H1 (cell line): Measurements from ENCODE around the gene OVCH2. TPM values are rescaled to one million over a fixed set of nuclear protein-coding genes. Genes with fewer than 3 reads are reported as not detected.

Source experiments
- CTCF ChIA-PET: fragments of 300-600 bp; sonication (Branson Sonifier 250); formaldehyde crosslinking; loops from one replicate; lab custom pipeline; 2021; ENCODE audit not compliant: partially characterized antibody; lab: Charles Lee
- POLR2A ChIA-PET: fragments of 300-600 bp; sonication (Branson Sonifier 250); formaldehyde crosslinking; loops from one replicate; lab custom pipeline; 2021; ENCODE audit warnings: inconsistent platforms; ENCODE audit not compliant: partially characterized antibody; lab: Charles Lee
- DNase-seq, 2 experiments: peaks; one replicate each; pipeline versions ENCODE4 v3.0.0 to v3.0.0-alpha.2; 2010 to 2022; ENCODE audit warnings: low spot score in 2 of 2, low read depth in 1 of 2, mixed read lengths in 1 of 2
- FAIRE-seq: peaks from 2 replicates; lab custom pipeline; 2011; peaks lifted over from hg19 to GRCh38; lab: Jason Lieb, UNC
- H2AFZ ChIP-seq: 2 replicates; pipeline ENCODE4 v1.8.1; 2012; ENCODE audit warnings: low read length, inconsistent platforms
- H2AK5ac ChIP-seq: 2 replicates; pipeline ENCODE4 v1.6.1; 2013; ENCODE audit warnings: low read depth, low read length
- H2BK120ac ChIP-seq: replicated peaks from 2 replicates; pipeline ENCODE3; 2013; ENCODE audit warnings: low read depth, low read length, inconsistent platforms
- H2BK12ac ChIP-seq: 2 replicates; pipeline ENCODE4 v1.6.1; 2013; ENCODE audit warnings: low read depth, low read length
- H2BK15ac ChIP-seq: 2 replicates; pipeline ENCODE4 v1.6.1; 2013; ENCODE audit warnings: low read length
- H2BK20ac ChIP-seq: 2 replicates; pipeline ENCODE4 v1.6.1; 2013; ENCODE audit warnings: low read length
- H2BK5ac ChIP-seq: 2 replicates; pipeline ENCODE4 v1.6.1; 2013; ENCODE audit warnings: low read depth, low read length
- H3K14ac ChIP-seq: 2 replicates; pipeline ENCODE4 v1.6.1; 2013; ENCODE audit warnings: inconsistent platforms; ENCODE audit not compliant: insufficient read length
- H3K18ac ChIP-seq: 2 replicates; pipeline ENCODE4 v1.6.1; 2013; ENCODE audit warnings: low read length; ENCODE audit errors: extremely low read depth
- H3K23ac ChIP-seq: 2 replicates; pipeline ENCODE4 v1.6.1; 2013; ENCODE audit warnings: inconsistent platforms; ENCODE audit not compliant: insufficient read length
- H3K23me2 ChIP-seq: 2 replicates; pipeline ENCODE4 v1.6.1; 2013; ENCODE audit warnings: low read depth, low read length
- H3K27ac ChIP-seq: 2 replicates; pipeline ENCODE4 v1.6.1; 2011; ENCODE audit warnings: low read depth, low read length, inconsistent platforms
- H3K27me3 ChIP-seq, 4 experiments: replicated peaks in 1 of 4; 1 replicate in 1 of 4; 2 replicates in 3 of 4; pipeline versions ENCODE4 v1.6.1 to v1.8.1; 2011 to 2013; ENCODE audit warnings: low read length in 3 of 4, mild to moderate bottlenecking in 3 of 4, inconsistent platforms in 2 of 4, mixed read lengths in 2 of 4, moderate library complexity in 1 of 4; ENCODE audit not compliant: control insufficient read depth in 3 of 4, insufficient read depth in 3 of 4; ENCODE audit errors: extremely low read depth in 1 of 4
- H3K36me3 ChIP-seq, 4 experiments: 2 replicates each; pipeline versions ENCODE4 v1.6.1 to v1.8.1; 2011 to 2013; ENCODE audit warnings: mild to moderate bottlenecking in 4 of 4, low read length in 3 of 4, moderate library complexity in 2 of 4, control low read depth in 1 of 4, inconsistent platforms in 1 of 4; ENCODE audit not compliant: insufficient read depth in 4 of 4, control insufficient read depth in 2 of 4
- H3K4ac ChIP-seq: replicated peaks from 2 replicates; pipeline ENCODE3; 2013; ENCODE audit warnings: low read length, low read depth, mixed read lengths, inconsistent platforms; ENCODE audit not compliant: insufficient read length
- H3K4me1 ChIP-seq, 4 experiments: replicated peaks in 1 of 4; 1 replicate in 1 of 4; 2 replicates in 3 of 4; pipeline versions ENCODE4 v1.6.1 to v1.8.1; 2011 to 2013; ENCODE audit warnings: low read length in 3 of 4, inconsistent platforms in 2 of 4, mixed read lengths in 1 of 4; ENCODE audit not compliant: insufficient read depth in 4 of 4, control insufficient read depth in 3 of 4
- H3K4me2 ChIP-seq, 2 experiments: 2 replicates each; pipeline versions ENCODE4 v1.6.1 to v1.8.1; 2011 to 2013; ENCODE audit warnings: low read depth in 2 of 2, low read length in 2 of 2, control low read depth in 1 of 2, inconsistent platforms in 1 of 2, mild to moderate bottlenecking in 1 of 2; ENCODE audit not compliant: insufficient read depth in 1 of 2
- H3K4me3 ChIP-seq, 4 experiments: fragments of 200-600, 300-600 bp in 1 of 4; sonication (generic), shearing (Covaris generic), sonication (Bioruptor Twin) in 1 of 4; 2 replicates each; pipeline versions ENCODE4 v1.5.1 to v1.8.1; 2011 to 2016; ENCODE audit warnings: low read length in 4 of 4, low read depth in 3 of 4, control low read depth in 2 of 4, inconsistent platforms in 2 of 4, mild to moderate bottlenecking in 2 of 4, mixed read lengths in 1 of 4, moderate library complexity in 1 of 4; ENCODE audit not compliant: insufficient read depth in 2 of 4; ENCODE audit errors: extremely low read depth in 1 of 4
- H3K56ac ChIP-seq: replicated peaks from 2 replicates; pipeline ENCODE3; 2013; ENCODE audit warnings: low read depth, mild to moderate bottlenecking, mixed read lengths, low read length, inconsistent platforms; ENCODE audit not compliant: insufficient read length
- H3K79me1 ChIP-seq: 2 replicates; pipeline ENCODE4 v1.6.1; 2013; ENCODE audit warnings: low read depth, low read length, control low read depth
- H3K79me2 ChIP-seq, 2 experiments: 2 replicates each; pipeline versions ENCODE4 v1.6.1 to v1.8.1; 2012 to 2013; ENCODE audit warnings: low read length in 2 of 2, mild to moderate bottlenecking in 2 of 2, inconsistent platforms in 1 of 2; ENCODE audit not compliant: insufficient read depth in 2 of 2, control insufficient read depth in 1 of 2
- H3K9ac ChIP-seq, 4 experiments: replicated peaks in 1 of 4; 1 replicate in 1 of 4; 2 replicates in 3 of 4; pipeline versions ENCODE4 v1.6.1 to v1.8.1; 2011 to 2013; ENCODE audit warnings: low read depth in 3 of 4, low read length in 3 of 4, control low read depth in 2 of 4, mild to moderate bottlenecking in 2 of 4, moderate library complexity in 2 of 4, inconsistent platforms in 1 of 4; ENCODE audit errors: extremely low read depth in 1 of 4
- H3K9me3 ChIP-seq, 2 experiments: 2 replicates each; pipeline versions ENCODE4 v1.6.1 to v1.8.1; 2012 to 2013; ENCODE audit warnings: mild to moderate bottlenecking in 2 of 2, moderate library complexity in 2 of 2, control low read depth in 1 of 2, inconsistent platforms in 1 of 2, low read depth in 1 of 2, low read length in 1 of 2, mixed read lengths in 1 of 2; ENCODE audit not compliant: insufficient read depth in 2 of 2
- H4K20me1 ChIP-seq, 2 experiments: replicated peaks in 1 of 2; 2 replicates each; pipeline versions ENCODE3 to v1.8.1; 2011 to 2013; ENCODE audit warnings: inconsistent platforms in 2 of 2, low read length in 2 of 2, mild to moderate bottlenecking in 1 of 2; ENCODE audit not compliant: insufficient read depth in 2 of 2, control insufficient read depth in 1 of 2
- H4K5ac ChIP-seq: 2 replicates; pipeline ENCODE4 v1.6.1; 2013; ENCODE audit warnings: low read length, low read depth, mixed read lengths, inconsistent platforms; ENCODE audit not compliant: insufficient read length
- H4K8ac ChIP-seq: 2 replicates; pipeline ENCODE4 v1.8.0; 2013; ENCODE audit warnings: mild to moderate bottlenecking, moderate library complexity, low read length, inconsistent platforms; ENCODE audit not compliant: insufficient read depth; ENCODE audit errors: extremely low read depth
- H4K91ac ChIP-seq: replicated peaks from 2 replicates; pipeline ENCODE3; 2013; ENCODE audit warnings: low read length, mixed read lengths, inconsistent platforms; ENCODE audit not compliant: insufficient read length
- E2F6 ChIP-seq: IDR thresholded peaks from 2 replicates; pipeline ENCODE4 v1.6.1; 2012; ENCODE audit warnings: inconsistent platforms
- POLR2A ChIP-seq, 2 experiments: IDR thresholded peaks; 1 replicate in 1 of 2; 2 replicates in 1 of 2; pipeline ENCODE4 v1.6.1; 2011; ENCODE audit warnings: low read depth in 2 of 2, low read length in 2 of 2, mild to moderate bottlenecking in 2 of 2; ENCODE audit errors: control extremely low read depth in 1 of 2
- TBP ChIP-seq: IDR thresholded peaks from 2 replicates; pipeline ENCODE4 v1.6.1; 2011; ENCODE audit warnings: low read depth, low read length, improper control_type of control experiment
- WGBS, 2 experiments: shearing (Covaris generic) in 1 of 2; methylation state at CpG; one replicate each; pipeline versions ENCODE4 v1.1.6 to v1.1.7; 2013 to 2015; ENCODE audit warnings: low lambda C conversion rate in 2 of 2, mixed read lengths in 2 of 2, inconsistent platforms in 1 of 2, low coverage in 1 of 2, missing lambda C conversion rate in 1 of 2; ENCODE audit not compliant: insufficient replicate concordance in 2 of 2, insufficient coverage in 1 of 2, insufficient read length in 1 of 2; ENCODE audit errors: extremely low coverage in 1 of 2, missing lambda C conversion rate in 1 of 2; 5-methylcytosine and 5-hydroxymethylcytosine counted together
- polyA plus RNA-seq, 7 experiments: library from polyadenylated mRNA; depleted of rRNA in 3 of 7; stranded (reverse) in 5 of 7; unstranded in 2 of 7; fragments of >200 nt in 5 of 7; fragments of 200-250 nt in 2 of 7; gene quantifications; 1 replicate in 5 of 7; 2 replicates in 1 of 7; 4 replicates in 1 of 7; pipeline versions ENCODE4 v1.2.1 to v1.2.3, GENCODE V29; 2011 to 2013; ENCODE audit warnings: missing spikeins in 2 of 7, mixed read lengths in 2 of 7
- total RNA-seq: library from RNA; stranded (reverse); fragmentation: NEBNext Ultra II Directional; extraction: Animal tissue kit (Norgen Biotek cat#: 25700); gene quantifications from 2 replicates; pipeline ENCODE4 v1.2.1, GENCODE V29; 2021

Gene OVCH2
- total and polyA plus RNA-seq, 2 of the 8 experiments (the other 6 are each of a cell fraction or from before 2014, with no cell fraction given) = 0.03 to 1.1 TPM

GRCh38 chr11:7677071-7677470 lies 29.2 kb downstream of the OVCH2 start:
- H3K9ac ChIP-seq = no peak overlapping the region
- no peak for TF ChIP-seq TBP
- no peak for TF ChIP-seq POLR2A (IDR thresholded peaks at IDR 0.05; ENCODE audit: control extremely low read depth in 1 of 2, low read depth in 2 of 2, low read length in 2 of 2)
- no peak for TF ChIP-seq E2F6
- TF ChIP-seq, all 59 proteins: peak for 0
- Histone ChIP-seq H3K14ac (no peak overlapping the region), H3K4me3 (no peak overlapping the region), H3K79me1 (peaks cover 2% of the 10 kb centered on the region; the same call in 1 of the 2 replicates), H3K4me1 (peaks cover 2 to 10% (median 7%) of the 10 kb centered on the region in 4 experiments; a peak in 5 of 7 replicates), H3K27ac (no peak overlapping the region), H3K27me3 (no peaks in the 10 kb centered on the region), H3K23me2 (peaks cover 16% of the 10 kb centered on the region; the same call in 1 of the 2 replicates), H2BK5ac (no peak overlapping the region), H2BK120ac (no peak overlapping the region), H4K91ac (no peak overlapping the region), H4K8ac (no peak overlapping the region), H3K79me2 (no peaks in the 10 kb centered on the region), H3K4ac (no peak overlapping the region), H3K23ac (no peak overlapping the region), H3K4me2 (no peak overlapping the region), H3K9me3 (no peaks in the 10 kb centered on the region), H2AK5ac (no peak overlapping the region), H2BK20ac (no peak overlapping the region), H3K18ac (no peak overlapping the region), H4K5ac (no peak overlapping the region), H2BK12ac (no peak overlapping the region), H2BK15ac (no peak overlapping the region), H4K20me1 (no peaks in the 10 kb centered on the region), H3K36me3 (0 out of 8 replicates have a peak, but pooled peaks cover 0 to 2% (median 0%) of the 10 kb centered on the region in 4 experiments), H3K56ac (no peak overlapping the region), H2AFZ (no peak overlapping the region)
- POLR2A ChIA-PET = no interaction called here
- WGBS, 2 experiments = 88% methylated on average over 5 of the region's 5 CpGs; no CpG with 5 or more reads in 1 of the 2 experiments
- DNase-seq (no peak), FAIRE-seq (no peak)
- CTCF ChIA-PET = interaction anchor here (0.6 to 4.4 kb wide), 11 partner anchors 7 to 234 kb away, joined by 3 to 35 read pairs (median 3); no protein-coding TSS in a partner anchor
